Neural cell (in vitro differentiated cells): ENCODE data around the gene IGF2BP2.

ENCODE experiments used
- EP300 ChIP-seq: fragments of 450-650 bp; conservative IDR thresholded peaks from 2 replicates; pipeline ENCODE4 v1.6.1; 2014; ENCODE audit warnings: antibody characterized with exemption, mild to moderate bottlenecking, moderate library complexity; ENCODE audit not compliant: poor library complexity, severe bottlenecking
- EZH2 ChIP-seq: fragments of 200-600, 300-800 bp; shearing (Covaris generic), sonication (generic); IDR thresholded peaks from 2 replicates; pipeline ENCODE4 v1.6.1; 2014; ENCODE audit warnings: antibody characterized with exemption, low read length, borderline replicate concordance, mild to moderate bottlenecking; ENCODE audit not compliant: insufficient read depth, poor library complexity, severe bottlenecking
- TF ChIP-seq, protein P1 (sequence below): fragments of 450-650 bp; IDR thresholded peaks from 2 replicates; pipeline ENCODE4 v1.5.1; 2014; ENCODE audit warnings: antibody characterized with exemption, mild to moderate bottlenecking, moderate library complexity; ENCODE audit not compliant: poor library complexity, severe bottlenecking

DNA sequence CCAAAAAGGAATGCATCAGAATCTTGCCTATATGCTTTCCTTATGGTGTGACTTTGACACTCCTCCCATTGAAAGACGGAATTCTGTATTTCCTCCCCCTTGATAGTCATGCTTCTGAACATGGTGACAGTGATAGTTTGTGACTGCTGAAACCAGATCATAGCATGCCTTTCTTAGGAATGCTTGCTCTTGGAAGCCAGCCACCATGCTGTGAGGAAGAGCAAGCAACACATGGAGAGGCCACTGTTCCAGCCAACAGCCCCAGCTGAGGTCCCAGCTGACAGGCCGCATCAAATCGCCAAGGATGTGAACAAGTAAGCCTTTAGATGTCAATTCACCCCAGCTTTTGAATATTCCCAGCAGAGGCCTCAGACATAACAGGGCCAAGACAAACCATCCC is 100.1 kb downstream of the IGF2BP2 start:
- TF ChIP-seq EP300 (no peak), EZH2 (no peak)
- TF ChIP-seq, protein P1, sequence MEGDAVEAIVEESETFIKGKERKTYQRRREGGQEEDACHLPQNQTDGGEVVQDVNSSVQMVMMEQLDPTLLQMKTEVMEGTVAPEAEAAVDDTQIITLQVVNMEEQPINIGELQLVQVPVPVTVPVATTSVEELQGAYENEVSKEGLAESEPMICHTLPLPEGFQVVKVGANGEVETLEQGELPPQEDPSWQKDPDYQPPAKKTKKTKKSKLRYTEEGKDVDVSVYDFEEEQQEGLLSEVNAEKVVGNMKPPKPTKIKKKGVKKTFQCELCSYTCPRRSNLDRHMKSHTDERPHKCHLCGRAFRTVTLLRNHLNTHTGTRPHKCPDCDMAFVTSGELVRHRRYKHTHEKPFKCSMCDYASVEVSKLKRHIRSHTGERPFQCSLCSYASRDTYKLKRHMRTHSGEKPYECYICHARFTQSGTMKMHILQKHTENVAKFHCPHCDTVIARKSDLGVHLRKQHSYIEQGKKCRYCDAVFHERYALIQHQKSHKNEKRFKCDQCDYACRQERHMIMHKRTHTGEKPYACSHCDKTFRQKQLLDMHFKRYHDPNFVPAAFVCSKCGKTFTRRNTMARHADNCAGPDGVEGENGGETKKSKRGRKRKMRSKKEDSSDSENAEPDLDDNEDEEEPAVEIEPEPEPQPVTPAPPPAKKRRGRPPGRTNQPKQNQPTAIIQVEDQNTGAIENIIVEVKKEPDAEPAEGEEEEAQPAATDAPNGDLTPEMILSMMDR = no peak
